ENCODE data around the gene MREG. TPM values are rescaled to one million over a fixed set of nuclear protein-coding genes. Genes with fewer than 3 reads are reported as not detected.

The MREG gene
- total and polyA plus RNA-seq, 9 of the 15 experiments (the other 6 are each of a cell fraction or from before 2014, with no cell fraction given), result 0.77 to 3.8 (median 2.3) TPM

- FAIRE-seq, result peak; percentile 63
- WGBS (ENCODE audit: insufficient coverage, low coverage, missing lambda C conversion rate), result no CpG with 5 or more reads among the region's 1 CpG
- H3K27ac ChIP-seq (ENCODE audit: extremely low read depth, low read depth, low read length), result peak overlapping the region; percentile 54
These were observed 47.7 kb downstream of the MREG start for GRCh38 chr2:215965532-215966165.

More at GRCh38 chr2:215965532-215966165, 47.7 kb downstream of the MREG start:
- in situ Hi-C loops (cut with MboI) (no loop called here), intact Hi-C loops (cut with micrococcal nuclease) (loop anchor here (5.0 kb wide), 1 partner anchor 47 kb away; the partner anchor contains the start of gene MREG)
- Histone ChIP-seq H3K4me1 (replicated peaks in 1 of 2; ENCODE audit: control insufficient read depth in 2 of 2, insufficient read depth in 2 of 2, low read length in 2 of 2) (peaks cover 7 to 19% of the 10 kb centered on the region in 2 experiments; a peak in 4 of 5 replicates), H3K27me3 (ENCODE audit: control insufficient read depth in 2 of 2, insufficient read depth in 2 of 2, low read length in 2 of 2) (no peaks in the 10 kb centered on the region), H2AFZ (ENCODE audit: low read depth, low read length) (no peak overlapping the region), H3K4me3 (no peak overlapping the region), H3K9ac (ENCODE audit: insufficient read depth in 1 of 2, low read depth in 2 of 2, low read length in 2 of 2) (peak overlapping the region; percentile 22 to 68; a peak in 3 of 4 replicates), H4K20me1 (replicated peaks; ENCODE audit: control insufficient read depth, insufficient read depth, low read length) (no peaks in the 10 kb centered on the region), H3K4me2 (ENCODE audit: insufficient read depth, low read length) (peak overlapping the region; percentile 26), H3K9me1 (ENCODE audit: control insufficient read depth, insufficient read depth, low read length) (no peaks in the 10 kb centered on the region), H3K36me3 (ENCODE audit: control insufficient read depth, insufficient read depth, low read length) (no peaks in the 10 kb centered on the region; the same call in 2 of the 3 replicates), H3K9me3 (replicated peaks; ENCODE audit: control insufficient read depth, insufficient read depth, low read depth, low read length) (no peaks in the 10 kb centered on the region), H3K79me2 (ENCODE audit: control insufficient read depth, insufficient read depth, low read length) (no peaks in the 10 kb centered on the region)
- ChIA-PET CTCF (ENCODE audit: low intra/inter-chr PET ratio) (no interaction called here), POLR2A (interaction anchor here (0.8 kb wide), 1 partner anchor 32 kb away, joined by 3 read pairs; no protein-coding TSS in a partner anchor)
- no TSS peak for BruUV-seq (replicated peaks)
- DNase-seq (ENCODE audit: extremely low read depth in 1 of 4, low spot score in 3 of 4), result peak in 1 of 4 experiments; percentile 27
- TF ChIP-seq, protein P1, sequence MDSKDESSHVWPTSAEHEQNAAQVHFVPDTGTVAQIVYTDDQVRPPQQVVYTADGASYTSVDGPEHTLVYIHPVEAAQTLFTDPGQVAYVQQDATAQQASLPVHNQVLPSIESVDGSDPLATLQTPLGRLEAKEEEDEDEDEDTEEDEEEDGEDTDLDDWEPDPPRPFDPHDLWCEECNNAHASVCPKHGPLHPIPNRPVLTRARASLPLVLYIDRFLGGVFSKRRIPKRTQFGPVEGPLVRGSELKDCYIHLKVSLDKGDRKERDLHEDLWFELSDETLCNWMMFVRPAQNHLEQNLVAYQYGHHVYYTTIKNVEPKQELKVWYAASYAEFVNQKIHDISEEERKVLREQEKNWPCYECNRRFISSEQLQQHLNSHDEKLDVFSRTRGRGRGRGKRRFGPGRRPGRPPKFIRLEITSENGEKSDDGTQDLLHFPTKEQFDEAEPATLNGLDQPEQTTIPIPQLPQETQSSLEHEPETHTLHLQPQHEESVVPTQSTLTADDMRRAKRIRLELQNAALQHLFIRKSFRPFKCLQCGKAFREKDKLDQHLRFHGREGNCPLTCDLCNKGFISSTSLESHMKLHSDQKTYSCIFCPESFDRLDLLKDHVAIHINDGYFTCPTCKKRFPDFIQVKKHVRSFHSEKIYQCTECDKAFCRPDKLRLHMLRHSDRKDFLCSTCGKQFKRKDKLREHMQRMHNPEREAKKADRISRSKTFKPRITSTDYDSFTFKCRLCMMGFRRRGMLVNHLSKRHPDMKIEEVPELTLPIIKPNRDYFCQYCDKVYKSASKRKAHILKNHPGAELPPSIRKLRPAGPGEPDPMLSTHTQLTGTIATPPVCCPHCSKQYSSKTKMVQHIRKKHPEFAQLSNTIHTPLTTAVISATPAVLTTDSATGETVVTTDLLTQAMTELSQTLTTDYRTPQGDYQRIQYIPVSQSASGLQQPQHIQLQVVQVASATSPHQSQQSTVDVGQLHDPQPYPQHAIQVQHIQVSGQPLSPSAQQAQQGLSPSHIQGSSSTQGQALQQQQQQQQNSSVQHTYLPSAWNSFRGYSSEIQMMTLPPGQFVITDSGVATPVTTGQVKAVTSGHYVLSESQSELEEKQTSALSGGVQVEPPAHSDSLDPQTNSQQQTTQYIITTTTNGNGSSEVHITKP (IDR thresholded peaks at IDR 0.05; ENCODE audit: partially characterized antibody), result peak; percentile 73
- TF ChIP-seq SOX6 (IDR thresholded peaks at IDR 0.05) (0 out of 2 replicates have a peak, but pooled peaks have one; percentile 16), CEBPG (CRISPR knock-in tag; IDR thresholded peaks at IDR 0.05) (peak; percentile 65), CEBPG (tag; conservative IDR thresholded peaks at IDR 0.05 in 1 of 2, IDR thresholded peaks at IDR 0.05 in 1 of 2) (no peak; a peak in 1 of 4 replicates), FOXK2 (conservative IDR thresholded peaks at IDR 0.05 in 1 of 2, IDR thresholded peaks at IDR 0.05 in 1 of 2; ENCODE audit: low read depth in 2 of 2) (no peak), TAF9B (IDR thresholded peaks at IDR 0.05; ENCODE audit: partially characterized antibody) (peak; percentile 15), ZNF76 (CRISPR knock-in tag; IDR thresholded peaks at IDR 0.05; ENCODE audit: borderline replicate concordance) (no peak), MLX (CRISPR knock-in tag; conservative IDR thresholded peaks at IDR 0.05) (no peak), RBBP5 (IDR thresholded peaks at IDR 0.05; ENCODE audit: borderline replicate concordance, insufficient read depth, low read length, poor library complexity, severe bottlenecking) (peak; percentile 16), SRF (CRISPR knock-in tag; IDR thresholded peaks at IDR 0.05) (peak; percentile 72 to 93; a peak in 3 of 4 replicates), ZEB2 (IDR thresholded peaks at IDR 0.05) (peak; percentile 51; the same call in 1 of the 2 replicates)
- TF ChIP-seq, protein P2, sequence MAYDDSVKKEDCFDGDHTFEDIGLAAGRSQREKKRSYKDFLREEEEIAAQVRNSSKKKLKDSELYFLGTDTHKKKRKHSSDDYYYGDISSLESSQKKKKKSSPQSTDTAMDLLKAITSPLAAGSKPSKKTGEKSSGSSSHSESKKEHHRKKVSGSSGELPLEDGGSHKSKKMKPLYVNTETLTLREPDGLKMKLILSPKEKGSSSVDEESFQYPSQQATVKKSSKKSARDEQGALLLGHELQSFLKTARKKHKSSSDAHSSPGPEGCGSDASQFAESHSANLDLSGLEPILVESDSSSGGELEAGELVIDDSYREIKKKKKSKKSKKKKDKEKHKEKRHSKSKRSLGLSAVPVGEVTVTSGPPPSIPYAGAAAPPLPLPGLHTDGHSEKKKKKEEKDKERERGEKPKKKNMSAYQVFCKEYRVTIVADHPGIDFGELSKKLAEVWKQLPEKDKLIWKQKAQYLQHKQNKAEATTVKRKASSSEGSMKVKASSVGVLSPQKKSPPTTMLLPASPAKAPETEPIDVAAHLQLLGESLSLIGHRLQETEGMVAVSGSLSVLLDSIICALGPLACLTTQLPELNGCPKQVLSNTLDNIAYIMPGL (CRISPR knock-in tag; IDR thresholded peaks at IDR 0.05), result no peak
- ATAC-seq, result peak; percentile 67

Measured in K562 (cell line).